Measurements from ENCODE around the gene ATAD5. TPM values are rescaled to one million over a fixed set of nuclear protein-coding genes. Genes with fewer than 3 reads are reported as not detected.
A peak's percentile ranks its signal among the peaks of the same experiment; 100 is the strongest.
"Not testable (repeated sequence)": the region's sequence is repeated elsewhere in the genome, so short reads cannot be mapped to it uniquely, and the experiment has no call there.

Gene ATAD5, protein sequence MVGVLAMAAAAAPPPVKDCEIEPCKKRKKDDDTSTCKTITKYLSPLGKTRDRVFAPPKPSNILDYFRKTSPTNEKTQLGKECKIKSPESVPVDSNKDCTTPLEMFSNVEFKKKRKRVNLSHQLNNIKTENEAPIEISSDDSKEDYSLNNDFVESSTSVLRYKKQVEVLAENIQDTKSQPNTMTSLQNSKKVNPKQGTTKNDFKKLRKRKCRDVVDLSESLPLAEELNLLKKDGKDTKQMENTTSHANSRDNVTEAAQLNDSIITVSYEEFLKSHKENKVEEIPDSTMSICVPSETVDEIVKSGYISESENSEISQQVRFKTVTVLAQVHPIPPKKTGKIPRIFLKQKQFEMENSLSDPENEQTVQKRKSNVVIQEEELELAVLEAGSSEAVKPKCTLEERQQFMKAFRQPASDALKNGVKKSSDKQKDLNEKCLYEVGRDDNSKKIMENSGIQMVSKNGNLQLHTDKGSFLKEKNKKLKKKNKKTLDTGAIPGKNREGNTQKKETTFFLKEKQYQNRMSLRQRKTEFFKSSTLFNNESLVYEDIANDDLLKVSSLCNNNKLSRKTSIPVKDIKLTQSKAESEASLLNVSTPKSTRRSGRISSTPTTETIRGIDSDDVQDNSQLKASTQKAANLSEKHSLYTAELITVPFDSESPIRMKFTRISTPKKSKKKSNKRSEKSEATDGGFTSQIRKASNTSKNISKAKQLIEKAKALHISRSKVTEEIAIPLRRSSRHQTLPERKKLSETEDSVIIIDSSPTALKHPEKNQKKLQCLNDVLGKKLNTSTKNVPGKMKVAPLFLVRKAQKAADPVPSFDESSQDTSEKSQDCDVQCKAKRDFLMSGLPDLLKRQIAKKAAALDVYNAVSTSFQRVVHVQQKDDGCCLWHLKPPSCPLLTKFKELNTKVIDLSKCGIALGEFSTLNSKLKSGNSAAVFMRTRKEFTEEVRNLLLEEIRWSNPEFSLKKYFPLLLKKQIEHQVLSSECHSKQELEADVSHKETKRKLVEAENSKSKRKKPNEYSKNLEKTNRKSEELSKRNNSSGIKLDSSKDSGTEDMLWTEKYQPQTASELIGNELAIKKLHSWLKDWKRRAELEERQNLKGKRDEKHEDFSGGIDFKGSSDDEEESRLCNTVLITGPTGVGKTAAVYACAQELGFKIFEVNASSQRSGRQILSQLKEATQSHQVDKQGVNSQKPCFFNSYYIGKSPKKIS (N-terminal part only)
- total RNA-seq (2014; rRNA removed; shearing (Covaris generic)): 3.6 and 4.9 TPM in 2 replicates
- polyA plus RNA-seq (2015; cell fraction: cytosol; rRNA removed): 2.9 and 3.6 TPM in 2 replicates
- 14.3 and 17.8 TPM in 2 replicates for polyA plus RNA-seq (2015; cell fraction: nucleus; rRNA removed)

DNA sequence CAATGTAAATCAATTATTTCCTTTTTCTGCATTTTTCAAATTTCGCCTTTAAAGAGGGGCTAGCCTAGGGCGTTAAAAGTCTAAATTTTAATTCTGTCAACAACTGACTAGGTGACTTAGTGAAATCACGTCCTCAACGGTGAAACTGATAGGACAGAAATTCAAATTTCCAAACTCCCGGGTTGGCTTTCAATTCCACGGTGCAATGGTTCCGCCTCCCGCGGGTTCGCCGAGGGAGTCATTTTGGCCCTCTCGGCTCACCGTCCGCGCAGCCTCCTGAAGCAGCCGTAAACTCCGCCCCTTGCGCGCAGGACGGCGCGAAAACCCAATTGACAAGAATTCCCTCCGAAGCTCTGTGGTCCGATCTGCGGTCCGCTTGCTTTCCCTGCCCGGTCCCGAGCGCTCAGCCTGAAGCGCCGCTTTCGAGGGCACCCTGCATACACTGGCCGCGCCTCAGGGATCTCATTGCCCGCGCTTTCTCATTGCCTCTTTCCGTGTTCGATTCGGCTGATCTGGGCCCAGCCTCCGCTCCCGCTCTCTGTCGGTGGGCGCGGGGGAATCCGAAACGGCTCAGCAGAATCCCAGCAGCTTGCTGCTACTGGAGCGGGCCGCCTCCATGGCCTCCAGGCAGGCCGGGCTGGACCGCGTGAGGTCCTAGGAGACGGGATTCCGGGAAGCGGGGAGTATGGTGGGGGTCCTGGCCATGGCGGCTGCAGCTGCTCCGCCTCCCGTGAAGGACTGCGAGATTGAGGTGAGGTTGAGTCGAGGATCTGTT lies at the start of gene ATAD5:
Gene ATAD5, plus strand, starts transcription at position 304 of the 775 bp plus-strand sequence. Its CDS starts 382 bp downstream, at position 686.
- in situ Hi-C loops (cut with HindIII; ENCODE audit: low pct_unique_long_range_greater_than_20kb, low sequenced_read_pairs): no loop called here
- DNase-seq (ENCODE audit: low read depth, low spot score): peak; percentile 87

DNA sequence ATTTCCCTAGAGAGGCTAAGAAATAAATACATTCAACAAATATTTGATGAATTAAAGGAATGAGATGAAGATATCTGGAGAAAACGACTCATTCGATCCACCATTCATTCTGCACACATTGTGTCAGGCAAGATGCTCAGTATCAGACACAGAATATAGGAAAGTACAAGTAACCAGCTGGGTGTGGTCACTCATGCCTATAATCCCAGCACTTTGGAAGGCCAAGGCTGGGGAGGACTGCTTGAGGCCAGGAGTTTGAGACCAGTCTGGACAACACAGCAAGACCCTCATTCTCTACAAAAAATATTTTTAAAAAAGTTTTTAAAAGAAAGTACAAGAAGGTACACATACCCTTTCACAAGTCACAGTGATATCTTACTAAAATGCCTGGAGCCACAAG lies 49.6 kb upstream of the ATAD5 start:
- no peak for DNase-seq (ENCODE audit: low read depth, low spot score)
- in situ Hi-C loops (cut with HindIII; ENCODE audit: low pct_unique_long_range_greater_than_20kb, low sequenced_read_pairs): no loop called here

DNA sequence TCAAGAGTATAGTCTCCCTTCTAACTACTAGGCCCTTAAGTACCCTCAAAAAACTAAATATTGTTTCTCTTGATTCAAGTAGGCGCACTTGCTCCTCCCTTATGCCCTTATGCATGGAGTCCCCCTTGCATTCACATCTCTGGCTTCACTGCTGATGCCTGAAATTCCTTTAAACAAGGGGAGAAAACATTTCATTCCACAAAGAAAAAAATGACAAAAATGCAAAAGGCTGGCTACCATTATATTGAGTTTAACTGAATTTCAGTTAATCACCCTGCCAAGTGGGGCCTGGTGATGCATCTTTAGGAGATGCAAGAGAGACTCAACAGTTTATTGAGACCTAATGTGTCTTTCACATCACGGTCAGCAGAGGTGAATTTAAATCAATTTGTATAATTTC lies 42.8 kb upstream of the ATAD5 start:
- no peak for DNase-seq (ENCODE audit: low read depth, low spot score)
- in situ Hi-C loops (cut with HindIII; ENCODE audit: low pct_unique_long_range_greater_than_20kb, low sequenced_read_pairs): no loop called here

DNA sequence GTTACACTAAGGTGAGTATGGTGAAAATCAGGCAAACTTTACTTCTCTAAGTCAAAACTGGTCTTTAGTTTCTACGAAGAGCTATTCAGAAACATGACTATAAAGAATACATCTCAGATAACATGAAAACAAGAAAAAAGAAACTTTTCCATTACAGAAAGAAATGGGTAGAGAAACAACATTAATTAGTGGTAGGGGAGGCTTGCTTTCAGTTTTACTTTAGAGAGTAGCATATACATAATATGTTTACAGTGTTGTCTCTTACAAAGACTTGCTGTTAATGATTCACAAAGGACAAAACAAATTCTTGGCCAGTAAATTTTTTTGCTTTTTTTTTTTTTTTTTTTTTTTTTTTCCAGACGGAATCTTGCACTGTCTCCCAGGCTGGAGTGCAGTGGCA lies 41.5 kb upstream of the ATAD5 start:
- in situ Hi-C loops (cut with HindIII; ENCODE audit: low pct_unique_long_range_greater_than_20kb, low sequenced_read_pairs): no loop called here
- no peak for DNase-seq (ENCODE audit: low read depth, low spot score)

DNA sequence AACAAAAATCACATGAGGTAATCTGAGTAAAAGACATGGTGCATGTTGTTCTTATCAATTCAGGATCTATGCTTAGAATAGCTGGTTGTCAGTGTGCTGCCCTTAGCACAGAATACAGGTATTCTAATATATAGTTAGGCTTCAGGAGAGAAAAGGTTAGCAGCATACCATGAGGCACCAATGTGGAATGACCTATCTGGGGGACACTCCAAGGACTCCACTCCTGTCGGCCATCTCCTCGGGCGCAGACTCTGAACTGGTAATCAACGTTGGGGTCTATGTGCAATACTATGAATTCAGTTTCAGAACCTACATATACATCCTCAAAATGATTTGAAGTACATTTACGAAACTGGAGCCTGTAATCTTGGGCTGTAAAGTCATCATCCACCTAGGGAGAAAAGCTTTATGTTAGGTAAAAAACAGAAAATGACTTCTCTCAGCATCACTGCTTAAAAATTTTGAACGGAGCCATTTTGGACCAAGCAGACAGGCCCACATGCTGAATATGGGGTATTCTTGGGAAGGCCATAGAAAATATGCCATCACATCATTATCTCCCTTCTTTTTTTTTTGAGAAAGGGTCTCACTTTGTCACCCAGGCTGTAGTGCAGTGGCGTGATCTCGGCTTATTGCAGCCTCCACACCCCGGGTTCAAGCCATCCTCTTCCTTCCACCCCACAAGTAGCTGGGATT lies 38.3 kb upstream of the ATAD5 start:
- in situ Hi-C loops (cut with HindIII; ENCODE audit: low pct_unique_long_range_greater_than_20kb, low sequenced_read_pairs): no loop called here
- DNase-seq (ENCODE audit: low read depth, low spot score): no peak

DNA sequence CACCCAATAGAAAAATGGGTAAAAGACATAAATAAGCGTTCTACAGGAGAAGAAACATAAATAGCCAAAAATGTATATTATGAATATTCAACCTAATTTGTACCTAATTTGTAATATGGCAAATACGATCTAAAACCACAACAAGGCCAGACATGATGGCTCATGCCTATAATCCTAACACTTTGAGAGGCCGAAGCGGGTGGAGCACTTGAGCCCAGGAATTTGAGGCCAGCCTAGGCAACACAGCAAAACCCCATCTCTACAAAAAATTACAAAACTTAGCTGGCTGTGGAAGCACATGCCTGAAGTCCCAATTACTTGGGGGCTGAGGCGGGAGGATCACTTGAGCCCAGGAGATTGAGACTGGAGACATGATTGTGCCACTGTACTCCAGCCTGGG lies 37.4 kb upstream of the ATAD5 start:
- DNase-seq (ENCODE audit: low read depth, low spot score): no peak
- in situ Hi-C loops (cut with HindIII; ENCODE audit: low pct_unique_long_range_greater_than_20kb, low sequenced_read_pairs): no loop called here

DNA sequence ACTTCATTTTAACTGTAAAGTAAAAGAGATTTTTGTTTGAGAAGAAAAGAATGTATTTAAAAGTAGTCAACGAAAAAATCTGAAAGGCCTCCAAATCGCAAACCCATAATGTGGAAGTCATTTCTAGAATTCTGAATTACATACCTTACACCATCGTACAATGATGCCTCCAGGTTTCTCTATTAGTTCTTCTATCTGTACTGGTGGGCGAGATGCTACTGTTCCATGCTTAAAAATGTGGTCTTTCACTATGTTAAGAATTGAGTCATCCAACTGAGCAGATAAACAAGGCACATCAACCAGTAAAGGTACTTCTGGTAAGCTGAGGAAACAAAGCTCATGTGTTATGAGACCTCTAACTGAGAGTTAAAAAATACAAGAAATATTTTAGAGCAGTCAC lies 35.8 kb upstream of the ATAD5 start:
- in situ Hi-C loops (cut with HindIII; ENCODE audit: low pct_unique_long_range_greater_than_20kb, low sequenced_read_pairs): no loop called here
- no peak for DNase-seq (ENCODE audit: low read depth, low spot score)

DNA sequence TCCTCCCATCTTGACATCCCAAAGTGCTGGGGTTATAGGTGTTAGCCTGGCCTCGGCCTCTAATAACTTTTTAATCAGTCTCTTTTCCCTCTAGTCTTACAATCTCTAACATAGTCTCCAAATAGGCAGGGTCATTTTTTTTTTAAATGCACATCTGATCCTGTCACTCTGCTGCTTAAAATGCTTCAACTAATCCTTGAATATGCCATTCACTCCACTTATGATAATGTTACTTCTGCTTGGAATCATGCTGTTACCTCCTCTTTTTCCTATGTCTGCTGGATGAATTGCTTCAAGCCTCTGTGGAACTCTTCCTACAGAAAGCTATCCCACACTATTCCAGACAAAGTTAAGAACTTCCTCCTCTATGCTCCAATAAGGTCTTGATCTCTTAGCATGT lies 30.1 kb upstream of the ATAD5 start:
- in situ Hi-C loops (cut with HindIII; ENCODE audit: low pct_unique_long_range_greater_than_20kb, low sequenced_read_pairs): no loop called here
- DNase-seq (ENCODE audit: low read depth, low spot score): no peak

DNA sequence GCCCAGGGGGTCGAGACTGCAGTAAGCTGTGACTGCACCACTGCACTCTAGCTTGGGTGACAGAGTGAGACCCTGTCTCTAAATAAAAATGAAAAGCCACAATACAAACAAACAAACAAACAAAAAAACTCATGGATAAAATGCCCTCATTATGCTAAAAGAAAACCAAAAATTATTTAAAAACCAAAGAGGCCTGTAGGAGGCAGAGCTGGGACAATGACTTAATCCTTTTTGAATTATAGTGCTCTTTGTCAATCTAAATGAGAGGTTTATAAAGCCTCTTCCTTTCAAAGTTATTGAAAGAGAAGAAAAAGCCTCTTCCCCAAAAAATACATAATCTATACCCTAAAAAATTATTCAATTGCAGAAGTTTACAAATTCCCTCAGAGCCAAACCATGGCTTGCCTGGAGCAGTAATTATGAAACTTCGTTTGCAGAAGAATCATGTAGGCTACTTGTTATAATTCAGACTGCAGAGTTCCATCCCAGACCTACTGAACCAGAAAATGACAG lies 25.8 kb upstream of the ATAD5 start:
- DNase-seq (ENCODE audit: low read depth, low spot score): no peak
- in situ Hi-C loops (cut with HindIII; ENCODE audit: low pct_unique_long_range_greater_than_20kb, low sequenced_read_pairs): no loop called here

DNA sequence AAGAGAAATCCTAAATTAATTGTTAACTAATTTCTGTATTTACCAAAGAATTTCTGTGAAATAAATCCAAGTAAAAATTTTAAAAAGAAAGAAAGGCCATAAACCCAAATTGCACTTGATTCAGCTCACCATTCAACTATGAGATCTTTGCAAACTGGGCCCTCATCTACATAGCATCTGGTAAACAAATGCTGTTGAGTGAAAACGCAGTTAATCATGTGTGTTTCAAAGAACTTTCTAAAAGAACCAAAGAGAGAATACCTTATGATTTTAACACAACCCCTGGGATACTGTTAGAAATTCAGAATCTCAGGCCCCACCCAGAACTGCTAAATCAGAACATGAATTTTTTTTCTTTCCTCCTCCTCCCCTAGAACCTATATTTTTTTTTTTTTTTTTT lies 23.9 kb upstream of the ATAD5 start:
- DNase-seq (ENCODE audit: low read depth, low spot score): no peak
- in situ Hi-C loops (cut with HindIII; ENCODE audit: low pct_unique_long_range_greater_than_20kb, low sequenced_read_pairs): no loop called here

DNA sequence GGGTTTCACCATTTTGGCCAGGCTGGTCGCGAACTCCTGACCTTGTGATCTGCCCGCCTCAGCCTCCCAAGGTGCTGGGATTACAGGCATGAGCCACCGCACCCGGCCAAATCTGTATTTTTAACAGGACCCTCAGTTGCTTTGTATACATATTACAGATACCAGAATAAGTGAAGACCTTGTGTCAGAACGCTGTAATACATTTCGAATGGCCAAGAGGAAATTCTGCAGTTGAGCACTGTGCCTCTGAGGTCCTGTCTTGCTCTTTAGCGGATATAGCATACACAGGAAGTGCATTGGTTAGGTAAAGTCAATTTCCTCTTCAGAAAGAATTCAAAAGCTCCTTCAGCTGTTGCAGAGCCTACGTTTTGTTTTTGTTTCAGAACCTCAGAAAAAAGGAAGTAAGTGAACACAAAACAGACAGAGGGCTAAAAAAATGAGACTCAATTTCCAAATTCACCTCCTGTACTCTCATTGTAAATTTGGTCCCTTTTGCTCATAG lies 22.9 kb upstream of the ATAD5 start:
- in situ Hi-C loops (cut with HindIII; ENCODE audit: low pct_unique_long_range_greater_than_20kb, low sequenced_read_pairs): no loop called here

DNA sequence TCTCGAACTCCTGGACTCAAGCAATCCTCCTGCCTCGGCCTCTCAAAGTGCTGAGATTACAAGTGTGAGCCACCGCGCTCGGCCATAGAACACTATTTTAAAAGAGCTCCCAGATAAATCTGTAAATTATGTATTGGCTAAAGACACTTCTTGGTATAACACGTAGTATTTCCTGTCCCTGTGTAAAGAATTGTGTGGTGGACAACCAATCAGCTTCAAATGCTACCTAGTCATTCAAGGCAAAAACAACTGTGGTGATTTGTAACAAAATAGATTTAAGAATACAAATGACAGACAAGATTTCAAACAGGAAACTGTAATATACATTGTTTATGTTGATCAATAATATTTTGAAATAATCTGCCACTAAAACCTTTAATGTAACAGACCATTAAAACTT lies 21.9 kb upstream of the ATAD5 start:
- no peak for DNase-seq (ENCODE audit: low read depth, low spot score)
- in situ Hi-C loops (cut with HindIII; ENCODE audit: low pct_unique_long_range_greater_than_20kb, low sequenced_read_pairs): no loop called here

More for the DNA sequence above, 22.9 kb upstream of the ATAD5 start:
- no peak for DNase-seq (ENCODE audit: low read depth, low spot score)

DNA sequence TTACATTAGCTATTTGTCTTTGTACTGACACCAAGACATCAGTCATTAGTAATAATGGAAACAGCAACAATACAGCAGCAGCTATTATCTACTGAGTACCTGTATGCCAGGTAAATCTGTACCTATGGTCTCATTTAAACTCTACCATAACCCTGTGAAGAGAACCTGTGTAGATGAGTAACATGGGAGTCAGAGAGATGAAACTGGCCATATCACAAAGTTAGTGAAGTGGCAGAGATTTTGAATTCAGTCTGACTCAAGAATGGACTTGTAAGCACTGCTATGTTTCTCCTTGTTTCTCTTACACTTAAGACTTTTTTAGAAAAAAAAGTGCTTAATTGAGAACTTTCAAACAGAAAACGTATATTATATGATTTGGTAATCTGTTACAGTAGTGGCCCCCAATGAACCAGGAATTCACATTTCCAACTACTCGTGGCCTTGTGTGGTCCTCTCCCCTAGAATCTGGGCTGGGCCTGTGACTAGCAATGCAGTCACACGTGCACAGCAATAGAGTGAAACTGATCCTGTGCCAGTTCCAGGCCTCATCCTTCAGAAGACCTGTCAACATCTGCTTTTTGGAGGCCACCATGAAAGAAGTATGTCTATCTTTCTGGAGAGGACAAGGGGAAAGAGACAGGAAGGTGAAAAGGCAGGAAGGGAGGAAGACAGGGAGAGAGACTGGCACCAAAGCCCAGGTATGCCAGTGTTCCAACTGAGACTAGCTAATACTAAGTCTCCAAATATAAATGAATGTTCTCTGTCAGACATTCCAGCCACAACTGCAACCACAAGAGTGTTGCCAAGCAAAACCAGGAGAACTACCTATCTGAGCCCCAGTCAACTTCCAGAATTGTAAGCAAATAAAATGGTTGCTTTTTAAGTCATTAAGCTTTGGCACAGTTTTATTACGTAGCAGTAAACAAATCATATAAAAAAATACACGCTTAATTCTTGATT lies 19.3 kb upstream of the ATAD5 start:
- in situ Hi-C loops (cut with HindIII; ENCODE audit: low pct_unique_long_range_greater_than_20kb, low sequenced_read_pairs): no loop called here
- DNase-seq (ENCODE audit: low read depth, low spot score): no peak

DNA sequence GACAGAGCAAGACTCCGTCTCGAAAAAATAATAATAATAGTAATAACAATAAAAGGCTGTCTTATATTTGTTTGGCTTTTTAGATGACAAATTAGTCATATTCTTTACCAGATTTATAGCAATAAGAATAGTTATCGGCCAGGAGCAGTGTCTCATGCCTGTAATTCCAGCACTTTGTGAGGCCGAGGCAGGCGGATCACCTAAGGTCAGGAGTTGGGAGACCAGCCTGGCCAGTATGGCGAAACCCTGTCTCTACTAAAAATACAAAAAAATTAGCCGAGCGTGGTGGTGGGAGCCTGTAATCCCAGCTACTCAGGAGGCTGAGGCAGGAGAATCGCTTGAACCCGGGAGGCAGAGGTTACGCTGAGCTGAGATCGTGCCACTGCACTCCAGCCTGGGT lies 17.5 kb upstream of the ATAD5 start:
- in situ Hi-C loops (cut with HindIII; ENCODE audit: low pct_unique_long_range_greater_than_20kb, low sequenced_read_pairs); DNase-seq (ENCODE audit: low read depth, low spot score): not testable (repeated sequence)

DNA sequence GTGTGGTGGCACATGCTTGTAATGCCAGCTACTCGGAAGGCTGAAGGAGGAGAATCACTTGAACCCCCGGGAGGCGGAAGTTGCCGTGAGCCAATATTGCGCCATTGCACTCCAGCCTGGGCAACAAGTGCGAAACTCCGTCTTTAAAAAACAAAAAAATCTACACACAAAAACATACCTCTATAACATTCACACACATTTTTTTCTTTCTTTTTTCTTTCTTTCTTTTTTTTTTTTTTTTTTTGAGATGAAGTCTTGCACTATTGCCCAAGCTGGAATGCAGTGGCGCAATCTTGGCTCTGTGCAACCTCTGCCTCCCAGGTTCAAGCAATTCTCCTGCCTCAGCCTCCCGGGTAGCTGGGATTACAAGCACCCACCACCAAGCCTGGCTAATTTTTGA lies 16.9 kb upstream of the ATAD5 start:
- DNase-seq (ENCODE audit: low read depth, low spot score); in situ Hi-C loops (cut with HindIII; ENCODE audit: low pct_unique_long_range_greater_than_20kb, low sequenced_read_pairs): not testable (repeated sequence)

Measured in SK-MEL-5 (cell line).